ENCODE results near the gene DENND1A. TPM values are rescaled to one million over a fixed set of nuclear protein-coding genes. Genes with fewer than 3 reads are reported as not detected.
"Not testable (repeated sequence)": the region's sequence is repeated elsewhere in the genome, so short reads cannot be mapped to it uniquely, and the experiment has no call there.

The DENND1A gene
- polyA plus RNA-seq, 1 donor: 16.7 TPM

DNA sequence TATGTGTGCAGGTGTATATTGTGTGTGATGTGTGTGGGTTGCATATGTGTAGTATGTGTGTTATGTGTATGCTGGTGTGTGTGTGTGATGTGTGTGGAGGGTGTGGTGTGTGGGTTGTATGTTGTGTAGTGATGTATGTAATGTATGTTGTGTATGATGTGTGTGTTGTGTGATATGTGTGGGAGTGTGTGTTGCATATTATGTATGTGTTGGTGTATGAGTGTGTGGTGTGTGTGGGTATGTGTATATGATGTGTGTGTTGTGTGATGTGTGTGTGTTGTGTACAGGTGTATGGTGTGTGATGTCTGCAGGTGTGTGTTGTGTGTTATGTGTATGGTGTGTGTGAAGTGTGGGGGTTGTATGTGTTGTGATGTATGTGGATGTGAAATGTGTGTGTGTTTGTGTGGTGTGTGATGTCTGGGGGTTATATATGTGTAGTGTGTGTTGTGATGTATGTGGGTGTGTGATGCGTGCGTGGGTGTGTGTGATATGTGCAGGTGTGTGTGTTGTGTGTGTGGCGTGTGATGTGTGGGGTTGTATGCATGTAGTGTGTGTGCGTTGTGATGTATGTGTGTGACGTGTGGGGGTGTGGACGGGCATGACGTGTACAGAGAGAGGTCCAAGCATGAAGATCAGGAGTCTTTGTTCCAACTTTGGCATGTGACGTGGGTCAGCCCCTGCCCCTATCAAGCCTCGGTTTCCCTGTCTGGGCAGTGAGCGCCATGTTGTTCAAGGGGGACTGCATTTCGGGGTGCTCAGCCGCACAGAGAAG, 582.5 kb downstream of the DENND1A start:
- DNase-seq: no peak

DNA sequence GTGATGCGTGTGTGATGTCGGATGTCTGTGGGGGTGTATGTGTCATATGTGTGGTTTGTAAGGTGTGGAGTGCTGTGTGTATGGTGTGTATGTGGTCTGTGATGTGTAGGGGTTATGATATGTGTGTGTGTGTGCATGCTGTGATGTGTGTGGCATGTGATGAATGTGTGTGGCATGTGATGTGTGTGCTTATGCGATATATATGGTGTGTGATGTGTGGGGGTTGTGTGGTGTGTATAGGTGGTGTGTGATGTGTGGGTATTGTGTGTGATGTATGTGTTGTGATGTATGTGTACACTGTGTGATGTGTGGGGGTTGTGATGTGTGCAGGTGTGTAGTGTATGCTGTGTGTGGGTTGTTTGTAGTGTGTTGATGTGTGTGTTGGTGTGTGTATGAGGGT, 583.1 kb downstream of the DENND1A start:
- no peak for DNase-seq

DNA sequence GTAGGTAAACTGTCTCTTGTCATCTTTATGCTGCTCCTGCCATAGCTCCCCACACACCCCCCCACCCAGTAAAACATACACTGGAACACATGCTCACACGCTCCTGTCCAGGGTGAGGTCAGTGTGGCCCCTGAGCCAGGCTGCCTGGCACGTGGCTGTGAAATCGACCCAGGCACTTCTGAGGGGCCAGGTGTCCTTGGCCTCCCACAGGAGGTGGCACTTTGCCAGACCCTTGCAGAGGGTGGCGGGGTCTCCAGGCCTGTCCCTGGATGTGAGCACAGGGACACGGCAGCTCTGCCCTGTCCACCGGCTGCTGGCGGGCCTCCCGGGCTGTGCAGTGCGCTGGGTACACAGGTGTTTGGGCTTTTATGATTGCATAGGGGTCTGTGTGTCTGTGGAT, 583.9 kb downstream of the DENND1A start:
- peak; percentile 25 for DNase-seq

DNA sequence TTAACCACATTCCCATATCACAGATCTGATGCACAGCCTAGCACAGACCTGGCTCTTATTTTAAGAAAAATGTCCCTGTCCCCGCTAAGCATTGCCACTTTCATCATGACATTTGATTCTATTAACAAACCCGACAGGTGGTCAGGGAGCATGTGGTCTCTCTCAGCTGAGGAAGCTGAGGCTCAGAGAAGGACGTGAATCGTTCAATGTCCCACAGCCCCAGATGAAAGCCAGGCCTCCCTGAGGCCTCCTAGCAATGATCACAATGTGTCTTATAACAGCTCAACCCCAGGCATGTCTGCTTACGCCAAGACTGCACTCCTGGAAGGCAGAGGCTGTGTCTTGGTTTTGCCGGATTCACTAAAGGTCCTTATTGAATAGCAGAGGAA, 584.4 kb downstream of the DENND1A start:
- DNase-seq: peak; percentile 26

DNA sequence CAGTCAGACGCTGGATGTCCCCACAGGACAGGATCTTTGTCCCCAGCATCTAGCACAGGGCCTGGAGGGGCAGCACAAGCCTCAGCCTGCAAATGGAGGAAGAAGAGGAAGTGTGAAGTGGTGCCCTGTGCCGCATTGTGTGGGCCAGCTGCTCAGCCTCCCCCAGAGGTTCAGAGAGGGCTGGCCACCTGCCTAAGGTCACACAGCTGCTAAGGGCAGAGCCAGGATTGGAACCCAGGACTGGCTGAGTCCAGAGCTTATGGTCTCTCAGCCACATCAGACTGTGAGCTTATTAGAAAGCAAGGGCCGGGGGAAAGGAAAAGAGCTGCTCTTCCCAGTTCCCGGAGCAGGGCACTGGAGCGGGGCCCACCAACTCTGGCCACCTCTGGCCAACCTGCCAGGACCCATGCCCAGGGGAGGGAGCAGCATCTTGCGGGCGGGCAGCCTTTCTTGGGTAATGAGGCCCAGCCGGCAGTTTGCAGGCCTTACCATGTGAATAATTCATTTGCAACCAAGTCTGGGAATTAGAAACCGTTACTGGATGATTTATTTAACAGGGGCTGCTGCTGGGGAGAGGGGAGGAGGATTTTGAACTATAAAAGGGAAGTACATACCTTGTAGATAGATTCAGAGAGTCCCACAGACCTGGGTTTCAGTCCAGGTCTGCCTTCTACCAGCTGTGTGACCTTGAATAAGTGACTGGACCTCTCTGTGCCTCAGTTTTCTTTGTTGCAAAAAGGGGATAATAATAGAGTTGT, 585.6 kb downstream of the DENND1A start:
- no peak for DNase-seq

DNA sequence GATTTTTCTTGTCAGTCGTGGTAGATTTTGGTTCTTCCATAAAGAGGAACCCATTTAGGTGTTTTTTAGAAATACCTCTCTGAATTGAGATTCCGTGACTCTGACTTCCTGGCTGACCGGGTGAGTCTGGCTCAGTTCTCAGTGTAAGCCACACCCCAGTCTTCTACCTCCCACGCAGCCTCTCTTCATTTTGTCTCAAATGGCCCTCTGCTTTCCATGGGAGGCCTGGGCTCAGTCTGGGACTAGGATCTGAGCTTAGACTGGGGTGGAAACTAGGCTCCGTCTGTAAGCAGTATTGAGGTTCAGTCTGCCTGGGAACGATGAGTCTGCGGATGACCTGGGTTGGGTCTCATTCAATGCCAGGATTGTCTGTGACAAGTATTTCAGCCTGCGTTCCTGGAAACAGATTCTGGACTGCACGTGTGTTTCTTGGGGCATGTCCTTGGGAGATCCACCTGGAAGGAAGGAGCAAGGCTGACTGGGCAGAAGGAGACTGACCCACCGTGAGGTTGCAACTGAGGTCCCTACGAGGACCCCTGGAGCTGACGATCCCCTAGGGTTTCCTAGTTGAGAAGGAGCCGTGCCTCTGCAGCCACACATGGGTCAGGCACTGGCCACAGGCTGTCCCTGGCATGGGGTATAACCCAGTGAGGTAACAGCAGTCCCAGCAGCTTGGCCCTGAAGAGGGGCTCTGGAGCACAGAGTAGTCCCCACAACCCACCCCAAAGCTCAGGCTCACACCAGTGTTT, 586.3 kb downstream of the DENND1A start:
- DNase-seq: peak; percentile 44

DNA sequence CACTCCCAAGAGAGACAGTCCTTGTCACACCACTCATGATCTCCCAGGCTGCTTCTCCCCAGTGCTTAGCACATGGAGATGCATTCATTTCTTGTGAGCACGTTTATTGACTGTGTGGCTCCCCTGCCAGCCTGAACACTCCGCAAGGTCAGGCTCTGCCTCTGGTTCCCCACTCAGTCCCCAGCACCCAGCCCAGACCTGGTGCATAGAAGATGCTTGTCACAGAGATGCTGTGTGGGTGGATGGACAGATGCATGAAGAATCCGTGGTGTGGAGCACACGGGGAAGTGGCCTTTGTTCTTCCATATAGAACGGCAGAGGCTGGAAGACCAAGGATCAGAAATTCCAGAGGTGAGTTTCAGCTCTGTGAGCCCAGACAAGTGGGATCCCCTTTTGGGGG, 587.7 kb downstream of the DENND1A start:
- no peak for DNase-seq

DNA sequence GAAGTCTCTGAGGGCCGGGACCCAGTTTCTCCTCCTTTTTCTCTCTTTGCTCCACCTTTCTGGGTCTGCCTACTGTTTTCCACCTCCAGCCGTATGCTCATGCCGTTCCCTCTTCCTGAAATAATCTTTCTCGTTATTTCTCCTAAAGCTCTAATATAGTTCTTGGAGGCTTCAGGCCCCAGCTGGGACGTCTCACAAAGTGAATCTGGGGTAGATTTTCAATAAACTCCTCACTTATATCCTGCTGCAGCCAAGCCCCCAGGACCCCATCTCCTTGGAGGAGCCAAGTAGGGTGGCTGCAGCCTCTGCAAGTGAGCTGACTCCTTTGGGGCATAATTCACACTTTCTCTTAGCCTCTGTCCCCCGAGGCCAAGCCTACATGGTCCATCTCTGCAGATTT, 588.1 kb downstream of the DENND1A start:
- DNase-seq: no peak

DNA sequence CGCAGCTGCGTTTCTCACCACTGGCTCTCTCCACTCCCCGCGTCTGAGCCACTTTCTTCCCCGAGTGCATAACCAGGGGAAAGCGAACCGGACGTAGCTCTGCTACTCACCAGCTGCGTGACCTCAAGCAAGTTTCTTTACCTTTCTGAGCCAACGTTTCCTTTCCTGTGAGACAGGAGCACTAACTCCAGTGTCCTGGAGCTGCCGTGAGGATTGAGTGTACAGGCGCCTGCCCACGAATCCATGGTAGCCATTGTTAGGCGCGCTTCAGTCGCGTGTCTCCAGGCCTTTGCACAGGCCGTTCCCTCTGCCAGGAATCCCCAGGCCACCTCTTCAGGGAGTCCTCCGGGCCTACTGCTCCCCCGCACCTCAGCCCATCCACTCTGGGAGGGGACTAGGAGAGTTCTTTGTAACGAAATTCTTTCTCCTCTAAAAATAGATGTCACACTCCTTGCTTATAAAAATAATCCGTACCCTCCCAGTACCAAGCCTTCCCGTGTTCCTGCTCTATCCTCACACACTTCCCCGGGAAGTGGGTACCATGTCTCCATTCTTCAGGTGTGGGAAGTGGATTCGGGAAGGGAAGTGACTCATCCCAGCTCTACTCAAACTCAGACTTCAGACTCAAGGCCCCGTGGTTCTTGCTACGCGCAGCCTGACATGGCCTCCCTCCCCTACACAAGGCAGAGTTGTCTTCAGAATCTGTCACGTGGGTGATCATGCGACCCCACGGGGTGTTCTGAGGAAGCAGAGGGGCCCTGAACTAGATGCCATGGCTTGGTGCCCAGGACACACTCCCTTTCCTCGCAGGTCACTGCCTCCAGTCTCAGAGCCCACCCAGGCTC, 590.0 kb downstream of the DENND1A start:
- no peak for DNase-seq

DNA sequence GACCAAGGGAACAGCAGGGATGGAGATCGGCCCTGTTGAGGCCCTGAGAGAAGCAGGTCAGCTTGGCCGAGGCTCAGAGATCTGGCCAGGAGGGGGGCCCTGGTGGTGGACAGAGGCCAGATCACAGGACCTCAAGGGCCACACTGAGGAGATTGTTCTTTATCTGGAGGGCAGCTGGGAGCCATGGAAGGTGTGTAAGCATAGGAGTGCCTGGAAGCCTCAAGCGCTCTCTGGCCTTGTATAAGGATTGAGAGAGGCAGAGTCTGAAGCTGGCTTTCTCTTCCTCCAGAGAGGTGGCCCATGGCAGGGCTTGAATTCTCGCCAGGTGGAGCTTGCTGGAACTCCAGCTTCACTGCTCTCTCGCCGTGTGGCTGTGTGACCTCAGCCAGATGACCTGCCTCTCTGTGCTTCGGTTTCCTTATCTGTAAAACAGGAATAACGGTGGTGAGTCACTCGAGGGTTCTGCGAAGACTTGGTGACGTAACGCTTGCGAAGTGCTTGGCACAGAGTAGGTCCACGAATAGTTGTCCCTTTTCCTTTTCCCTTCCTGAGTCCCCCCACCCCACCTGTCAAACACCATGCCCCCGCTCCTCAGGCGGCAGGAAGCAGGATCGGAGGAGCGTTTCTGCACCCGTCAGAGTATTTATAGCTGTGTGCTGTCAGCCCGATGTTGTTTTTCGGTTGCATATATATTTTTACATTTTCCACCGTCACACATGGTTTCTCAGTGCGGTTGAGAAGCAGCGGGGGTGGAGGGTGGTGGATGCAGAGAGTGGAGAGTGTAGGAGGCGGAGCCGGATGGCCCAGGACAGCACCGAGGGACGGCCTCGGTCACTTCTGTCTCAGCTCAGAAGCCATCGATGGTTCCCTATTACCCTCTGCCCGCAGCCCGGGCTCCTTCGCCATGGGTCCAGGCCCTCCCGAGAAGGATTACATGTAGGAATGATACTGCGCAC, 590.9 kb downstream of the DENND1A start:
- peak; percentile 63 for DNase-seq

DNA sequence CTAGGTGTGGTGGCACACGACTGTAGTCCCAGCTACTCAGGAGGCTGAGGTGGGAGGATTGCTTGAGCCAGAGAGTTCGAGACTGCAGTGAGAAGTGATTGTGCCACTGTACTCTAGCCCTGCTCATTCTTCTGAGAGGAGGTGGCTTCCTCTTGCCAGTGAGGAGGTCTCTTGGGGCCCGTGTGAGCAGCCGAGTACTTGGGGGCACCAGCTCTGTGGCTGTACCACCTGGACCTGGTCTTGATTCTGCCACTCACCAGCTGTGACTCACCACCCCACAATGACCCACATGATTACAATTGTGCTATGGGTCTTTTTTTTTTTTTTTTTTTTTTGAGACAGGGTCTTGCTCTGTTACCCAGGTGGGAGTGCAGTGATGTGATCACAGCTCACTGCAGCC, 592.0 kb downstream of the DENND1A start:
- DNase-seq: no peak

DNA sequence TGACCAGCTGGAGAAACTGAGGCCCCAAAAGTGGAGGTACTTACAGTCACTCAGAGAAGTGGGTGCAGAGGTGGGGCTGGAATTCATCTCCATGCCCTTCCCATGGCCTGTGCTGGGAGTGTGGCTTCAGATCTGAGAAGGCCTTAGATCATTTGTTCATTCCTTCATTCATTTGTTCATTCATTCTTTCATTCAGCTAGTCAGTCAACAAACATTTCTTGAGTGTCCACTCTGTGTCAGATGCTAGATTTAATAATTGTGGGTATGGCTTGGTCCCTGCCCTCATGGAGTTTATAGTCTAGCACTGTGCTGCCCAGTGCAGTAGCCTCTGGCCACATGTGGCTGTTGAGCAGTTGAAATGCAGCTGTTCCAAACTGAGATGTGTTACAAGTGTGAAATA, 593.0 kb downstream of the DENND1A start:
- DNase-seq: no peak

DNA sequence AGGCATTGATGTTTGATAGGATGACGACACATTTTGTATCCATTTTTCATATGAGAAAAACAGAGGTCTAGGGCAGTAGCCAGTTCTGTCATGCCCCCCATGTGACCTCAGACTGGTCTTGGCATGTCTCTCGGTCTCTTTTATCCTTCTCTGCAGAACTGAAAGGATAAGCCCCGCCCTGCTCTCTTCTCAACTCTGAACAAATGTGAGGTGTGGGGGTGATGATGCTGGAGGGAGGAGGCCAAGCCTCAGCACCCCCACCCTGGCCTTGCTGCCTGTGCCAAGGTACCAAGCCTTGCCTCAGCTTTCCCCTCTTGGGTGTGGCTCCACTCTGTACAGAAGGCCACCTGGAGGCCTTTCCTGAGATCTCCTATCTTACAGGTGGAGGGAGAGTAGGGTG, 593.5 kb downstream of the DENND1A start:
- no peak for DNase-seq

DNA sequence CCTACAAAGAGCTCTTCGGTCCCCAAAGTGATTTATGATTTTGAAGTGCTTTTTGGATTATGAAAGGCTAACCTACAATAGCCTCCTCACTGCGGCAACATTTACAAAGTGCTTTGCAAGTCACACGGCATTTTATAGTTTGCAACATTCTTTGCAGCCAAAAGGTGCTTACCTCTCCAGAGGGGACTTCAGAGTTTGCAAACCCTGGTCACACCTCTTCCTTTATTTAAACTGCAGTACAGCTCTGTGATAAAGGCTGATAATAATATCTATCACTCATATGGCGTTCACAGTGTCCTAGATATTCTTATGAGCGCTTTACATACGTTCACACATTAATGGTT, 594.0 kb downstream of the DENND1A start:
- no peak for DNase-seq

DNA sequence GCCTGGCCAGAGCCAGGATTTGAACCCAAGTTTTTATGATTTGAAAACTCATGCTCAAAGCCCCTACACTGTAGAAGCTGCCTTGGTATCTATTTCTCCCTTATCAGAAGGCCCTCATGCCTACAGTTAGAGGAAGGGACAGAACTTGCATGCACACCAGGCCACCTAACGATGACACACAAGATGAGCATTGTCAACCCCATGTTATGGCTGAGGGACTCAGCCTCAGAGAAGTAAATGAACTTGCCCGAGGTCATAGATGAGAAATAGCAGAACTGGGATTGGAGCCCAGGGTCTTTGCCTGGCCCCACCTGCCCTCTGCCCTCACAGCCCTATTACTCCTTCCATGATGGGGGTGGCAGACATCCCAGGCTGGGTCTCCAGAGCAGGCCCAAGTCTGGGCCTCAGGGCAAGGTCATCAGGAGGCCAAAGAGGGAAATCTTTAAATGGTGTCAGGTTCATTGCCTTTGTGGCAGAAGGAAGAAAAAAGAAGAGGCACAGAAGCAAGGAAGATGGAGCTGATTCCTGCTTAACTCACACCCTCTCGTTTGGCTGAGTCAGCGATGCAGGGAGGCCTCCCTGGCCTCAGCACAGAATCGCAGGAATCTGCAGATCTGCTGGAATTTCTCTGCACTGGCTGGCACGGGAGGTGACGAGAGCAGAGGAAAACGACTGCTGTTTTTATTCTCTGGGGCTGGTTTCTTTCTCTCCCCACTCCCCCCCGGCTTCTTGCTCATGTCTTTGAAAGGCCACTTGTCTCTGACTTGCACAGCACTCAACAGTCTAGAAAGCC, 594.5 kb downstream of the DENND1A start:
- no peak for DNase-seq

DNA sequence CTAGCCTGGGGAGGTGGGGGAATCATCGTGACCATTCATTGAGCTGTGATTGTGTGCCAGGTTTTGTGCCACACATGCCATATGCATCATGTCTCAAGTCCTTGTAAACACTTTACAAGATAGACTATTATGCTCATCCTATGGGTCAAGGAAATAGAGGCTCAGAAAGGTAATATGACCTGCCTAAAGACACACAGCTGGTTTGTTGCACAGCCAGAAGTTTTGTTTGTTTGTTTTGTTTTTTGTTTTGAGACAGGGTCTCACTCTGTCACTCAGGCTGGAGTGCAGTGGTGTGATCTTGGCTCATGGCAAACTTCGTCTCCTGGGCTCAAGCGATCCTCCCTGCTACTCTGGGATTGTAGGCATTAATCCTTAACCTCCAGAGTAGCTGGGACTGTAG, 595.3 kb downstream of the DENND1A start:
- no peak for DNase-seq

DNA sequence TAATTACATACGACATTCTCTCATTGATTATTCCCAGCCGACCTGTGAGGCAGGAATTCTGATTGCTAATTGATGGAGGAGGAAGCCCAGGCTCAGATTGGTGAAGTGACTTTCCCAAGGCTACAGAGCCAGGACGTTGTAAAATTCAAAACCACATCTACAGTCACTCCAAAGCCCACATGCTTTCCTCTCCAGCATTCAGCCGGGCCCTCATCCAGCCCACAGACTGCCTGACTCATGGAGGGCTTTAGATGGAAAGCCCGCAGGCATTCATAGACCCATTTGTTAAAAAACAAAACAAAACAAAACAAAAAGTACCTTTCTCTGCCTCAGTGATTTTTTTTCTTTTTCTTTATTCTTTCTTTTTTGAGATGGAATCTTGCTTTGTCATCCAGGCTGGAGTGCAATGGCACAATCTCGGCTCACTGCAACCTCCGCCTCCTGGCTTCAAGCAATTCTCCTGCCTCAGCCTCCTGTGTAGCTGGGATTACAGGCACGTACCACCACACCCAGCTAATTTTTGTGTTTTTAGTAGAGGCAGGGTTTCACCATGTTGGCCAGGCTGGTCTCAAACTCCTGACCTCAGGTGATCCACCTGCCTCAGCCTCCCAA, 596.8 kb downstream of the DENND1A start:
- DNase-seq: not testable (repeated sequence)

DNA sequence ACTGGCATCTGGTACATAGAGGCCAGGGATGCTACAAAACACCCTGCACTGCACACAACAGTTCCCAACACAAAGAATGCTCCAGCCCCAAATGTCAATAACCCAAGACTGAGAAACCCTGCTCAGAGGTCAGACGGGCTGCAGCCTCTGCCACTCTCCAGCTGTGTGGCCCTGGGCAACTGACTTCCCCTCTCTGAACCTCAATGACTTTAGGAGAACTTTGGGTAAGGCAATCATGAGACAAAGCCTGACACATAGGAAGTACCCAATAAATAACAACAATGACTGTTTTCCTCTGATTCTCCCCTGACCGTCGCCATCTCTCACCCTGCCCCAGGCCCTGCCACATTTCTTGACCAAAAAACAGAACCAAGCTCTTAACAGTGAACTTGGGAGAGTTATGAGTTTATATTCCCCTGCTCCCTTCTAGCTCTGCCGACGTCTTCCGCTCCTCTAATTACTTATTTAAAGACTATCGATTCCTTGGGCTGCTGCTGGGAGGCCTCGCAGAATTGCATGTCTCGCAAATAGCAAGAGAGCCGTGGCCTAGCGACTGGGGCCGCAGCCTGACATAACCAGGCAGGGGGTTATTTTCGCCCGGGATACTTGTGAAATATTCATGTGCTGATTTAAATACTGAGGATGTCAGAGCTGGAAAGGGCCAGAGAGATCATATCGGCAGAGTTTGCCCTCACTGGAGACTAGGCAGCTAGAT, 598.4 kb downstream of the DENND1A start:
- DNase-seq: no peak

Measured in hindlimb muscle (tissue), 1 donor.